ENCODE results near the gene MED8. TPM values are rescaled to one million over a fixed set of nuclear protein-coding genes. Genes with fewer than 3 reads are reported as not detected.

MED8 gene
- total and polyA plus RNA-seq, 9 of the 15 experiments (the other 6 are each of a cell fraction or from before 2014, with no cell fraction given), result 23.0 to 120 (median 56.4) TPM

DNA sequence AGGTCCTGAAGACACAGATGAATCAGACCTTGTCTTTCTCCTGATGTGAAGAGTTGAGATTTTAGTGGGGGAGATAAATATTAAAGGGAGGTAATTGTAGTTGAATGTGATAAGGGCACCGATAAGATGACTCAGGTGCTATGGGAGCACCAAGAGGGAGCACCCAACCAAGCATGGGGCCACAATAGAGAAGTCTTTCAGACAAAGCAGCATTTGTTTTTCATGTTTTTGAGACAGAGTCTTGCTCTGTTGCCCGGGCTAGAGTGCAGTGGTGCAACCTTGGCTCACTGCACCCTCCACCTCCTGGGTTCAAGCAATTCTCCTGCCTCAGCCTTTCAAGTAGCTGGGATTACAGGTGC is 16.3 kb upstream of the MED8 start:
- Histone ChIP-seq H3K4me1 (replicated peaks in 1 of 2; ENCODE audit: control insufficient read depth in 2 of 2, insufficient read depth in 2 of 2, low read length in 2 of 2) (peaks cover 11 to 22% of the 10 kb centered on the region in 2 experiments; a peak in 4 of 5 replicates), H3K9me3 (replicated peaks; ENCODE audit: control insufficient read depth, insufficient read depth, low read depth, low read length) (no peaks in the 10 kb centered on the region), H3K4me2 (ENCODE audit: insufficient read depth, low read length) (no peak overlapping the region; the same call in 1 of the 2 replicates), H2AFZ (ENCODE audit: low read depth, low read length) (no peak overlapping the region), H3K27ac (ENCODE audit: extremely low read depth, low read depth, low read length) (no peak overlapping the region), H4K20me1 (replicated peaks; ENCODE audit: control insufficient read depth, insufficient read depth, low read length) (peaks cover 27% of the 10 kb centered on the region), H3K79me2 (ENCODE audit: control insufficient read depth, insufficient read depth, low read length) (no peaks in the 10 kb centered on the region), H3K9me1 (ENCODE audit: control insufficient read depth, insufficient read depth, low read length) (no peaks in the 10 kb centered on the region), H3K4me3 (no peak overlapping the region), H3K9ac (ENCODE audit: insufficient read depth in 1 of 2, low read depth in 2 of 2, low read length in 2 of 2) (no peak overlapping the region), H3K27me3 (ENCODE audit: control insufficient read depth in 2 of 2, insufficient read depth in 2 of 2, low read length in 2 of 2) (no peaks in the 10 kb centered on the region), H3K36me3 (ENCODE audit: control insufficient read depth, insufficient read depth, low read length) (peaks cover 41% of the 10 kb centered on the region)
- WGBS (ENCODE audit: insufficient coverage, low coverage, missing lambda C conversion rate), result 64% methylated on average over 2 of the region's 2 CpGs
- POLR2A ChIA-PET, result interaction anchor here (0.6 to 1.1 kb wide), 3 partner anchors 9 to 17 kb away, joined by 3 to 4 read pairs (median 3); partner anchors contain the start of genes MED8 and SZT2
- no peak for TF ChIP-seq XRCC3 (IDR thresholded peaks at IDR 0.05)
- TF ChIP-seq ZNF263 (CRISPR knock-in tag; IDR thresholded peaks at IDR 0.05; ENCODE audit: borderline replicate concordance), result peak; percentile 95
- in situ Hi-C loops (cut with MboI) (no loop called here), intact Hi-C loops (cut with micrococcal nuclease) (no loop called here)
- BruUV-seq (replicated peaks), result no TSS peak
- CTCF ChIA-PET (ENCODE audit: low intra/inter-chr PET ratio), result no interaction called here
- DNase-seq (ENCODE audit: extremely low read depth in 1 of 4, low spot score in 3 of 4) (no peak), FAIRE-seq (no peak), ATAC-seq (no peak)

DNA sequence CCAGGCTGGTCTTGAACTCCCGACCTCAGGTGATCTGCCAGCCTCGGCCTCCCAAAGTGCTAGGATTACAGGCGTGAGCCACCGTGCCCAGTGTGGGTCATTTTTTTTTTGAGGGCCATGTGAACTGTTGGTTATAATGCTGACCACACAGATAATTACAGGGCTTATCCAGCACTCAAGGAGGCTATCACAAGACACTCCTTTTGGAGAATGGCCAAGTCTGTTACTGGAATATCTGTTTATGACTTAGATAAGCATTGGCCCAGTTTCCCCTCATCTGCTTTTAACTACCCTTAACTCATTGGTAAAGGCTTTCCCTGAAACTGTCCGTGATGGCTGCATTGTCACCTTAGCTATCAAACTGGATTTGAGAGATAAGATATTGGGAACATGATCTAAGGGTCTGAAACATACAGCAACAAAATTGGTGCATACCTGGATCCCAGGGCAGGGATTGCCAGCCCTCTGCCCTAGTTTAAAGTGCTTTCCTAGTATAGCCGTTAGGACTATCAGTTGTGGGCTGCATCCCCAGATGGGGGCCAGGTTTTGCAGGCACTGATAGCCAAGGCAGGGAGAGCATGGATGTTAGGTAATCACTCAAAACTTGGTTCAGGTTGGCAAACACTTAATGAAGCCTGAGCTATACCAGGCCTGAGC is 15.7 kb upstream of the MED8 start:
- FAIRE-seq, result peak; percentile 72
- no TSS peak for BruUV-seq (replicated peaks)
- peak; percentile 86 for ATAC-seq
- H3K9me3 ChIP-seq (replicated peaks; ENCODE audit: control insufficient read depth, insufficient read depth, low read depth, low read length), result no peaks in the 10 kb centered on the region
- H3K27me3 ChIP-seq (ENCODE audit: control insufficient read depth in 2 of 2, insufficient read depth in 2 of 2, low read length in 2 of 2), result no peaks in the 10 kb centered on the region
- ChIA-PET CTCF (ENCODE audit: low intra/inter-chr PET ratio) (no interaction called here), POLR2A (interaction anchor here (0.6 to 1.1 kb wide), 2 partner anchors 8 to 13 kb away, joined by 3 read pairs; no protein-coding TSS in a partner anchor)
- 18% methylated on average over 6 of the region's 6 CpGs for WGBS (ENCODE audit: insufficient coverage, low coverage, missing lambda C conversion rate)
- H2AFZ ChIP-seq (ENCODE audit: low read depth, low read length), result no peak overlapping the region
- in situ Hi-C loops (cut with MboI) (no loop called here), intact Hi-C loops (cut with micrococcal nuclease) (no loop called here)
- no peak overlapping the region for H3K27ac ChIP-seq (ENCODE audit: extremely low read depth, low read depth, low read length)
- peaks cover 41% of the 10 kb centered on the region for H3K36me3 ChIP-seq (ENCODE audit: control insufficient read depth, insufficient read depth, low read length)
- no peaks in the 10 kb centered on the region for H3K9me1 ChIP-seq (ENCODE audit: control insufficient read depth, insufficient read depth, low read length)
- DNase-seq (ENCODE audit: extremely low read depth in 1 of 4, low spot score in 3 of 4), result peak; percentile 67 to 87 (median 70)
- no peaks in the 10 kb centered on the region for H3K79me2 ChIP-seq (ENCODE audit: control insufficient read depth, insufficient read depth, low read length)
- H3K9ac ChIP-seq (ENCODE audit: insufficient read depth in 1 of 2, low read depth in 2 of 2, low read length in 2 of 2), result no peak overlapping the region
- H3K4me1 ChIP-seq (replicated peaks in 1 of 2; ENCODE audit: control insufficient read depth in 2 of 2, insufficient read depth in 2 of 2, low read length in 2 of 2), result peaks cover 11 to 22% of the 10 kb centered on the region in 2 experiments; a peak in 4 of 5 replicates
- peaks cover 27% of the 10 kb centered on the region for H4K20me1 ChIP-seq (replicated peaks; ENCODE audit: control insufficient read depth, insufficient read depth, low read length)
- H3K4me3 ChIP-seq, result no peak overlapping the region
- peak overlapping the region; percentile 43; the same call in 1 of the 2 replicates for H3K4me2 ChIP-seq (ENCODE audit: insufficient read depth, low read length)
- TF ChIP-seq C11orf30 (IDR thresholded peaks at IDR 0.05; ENCODE audit: low read depth) (peak; percentile 97), ZNF143 (CRISPR knock-in tag; IDR thresholded peaks at IDR 0.05) (no peak), ZNF780A (CRISPR knock-in tag; IDR thresholded peaks at IDR 0.05) (no peak), RBM15 (IDR thresholded peaks at IDR 0.05; ENCODE audit: insufficient read depth, low read length) (no peak), FOXK1 (CRISPR knock-in tag; IDR thresholded peaks at IDR 0.05; ENCODE audit: borderline replicate concordance) (no peak), FOXJ3 (CRISPR knock-in tag; IDR thresholded peaks at IDR 0.05) (no peak), SIN3A (IDR thresholded peaks at IDR 0.05; ENCODE audit: borderline replicate concordance in 2 of 2, control insufficient read depth in 1 of 2, low read depth in 2 of 2, low read length in 2 of 2) (no peak), ZBTB49 (CRISPR knock-in tag; IDR thresholded peaks at IDR 0.05; ENCODE audit: borderline replicate concordance) (no peak), SMARCC2 (IDR thresholded peaks at IDR 0.05; ENCODE audit: low read depth) (peak; percentile 55; the same call in 1 of the 2 replicates)
- TF ChIP-seq, protein P1, sequence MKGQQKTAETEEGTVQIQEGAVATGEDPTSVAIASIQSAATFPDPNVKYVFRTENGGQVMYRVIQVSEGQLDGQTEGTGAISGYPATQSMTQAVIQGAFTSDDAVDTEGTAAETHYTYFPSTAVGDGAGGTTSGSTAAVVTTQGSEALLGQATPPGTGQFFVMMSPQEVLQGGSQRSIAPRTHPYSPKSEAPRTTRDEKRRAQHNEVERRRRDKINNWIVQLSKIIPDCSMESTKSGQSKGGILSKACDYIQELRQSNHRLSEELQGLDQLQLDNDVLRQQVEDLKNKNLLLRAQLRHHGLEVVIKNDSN (CRISPR knock-in tag; IDR thresholded peaks at IDR 0.05), result no peak; the same call in 1 of the 2 replicates
